GM23338 (cell line): ENCODE results near the gene SORCS2. TPM values are rescaled to one million over a fixed set of nuclear protein-coding genes. Genes with fewer than 3 reads are reported as not detected.

Experiments used
- ATAC-seq: fragments of 200-7000 bp; cut with Tn5 transposase; 3 replicates; pipeline ENCODE4 v1.9.1; 2020
- DNase-seq: peaks from one replicate; pipeline ENCODE4 v3.0.0-alpha.2; 2015; ENCODE audit warnings: low spot score
- H2AFZ ChIP-seq: fragments of 200-600 bp; sonication (generic); 2 replicates; pipeline ENCODE4 v1.8.0; 2016; ENCODE audit warnings: antibody characterized with exemption, mild to moderate bottlenecking, moderate library complexity
- H3F3A ChIP-seq: fragments of 200-600 bp; sonication (generic); replicated peaks from 2 replicates; pipeline ENCODE4 v1.8.0; 2017; ENCODE audit warnings: antibody characterized with exemption, mixed run types, low read depth
- H3K27ac ChIP-seq: fragments of 200-600 bp; sonication (generic); 2 replicates; pipeline ENCODE4 v1.6.1; 2016; ENCODE audit warnings: low read depth
- H3K27me3 ChIP-seq: fragments of 200-600 bp; sonication (generic); 2 replicates; pipeline ENCODE4 v1.8.0; 2016; ENCODE audit warnings: mild to moderate bottlenecking, mixed run types, moderate library complexity; ENCODE audit not compliant: insufficient read depth
- H3K36me3 ChIP-seq: fragments of 200-600 bp; sonication (generic); 2 replicates; pipeline ENCODE4 v1.8.0; 2016; ENCODE audit warnings: mild to moderate bottlenecking; ENCODE audit not compliant: insufficient read depth
- H3K4me1 ChIP-seq: fragments of 200-600 bp; sonication (generic); 2 replicates; pipeline ENCODE4 v1.8.0; 2016; ENCODE audit warnings: mild to moderate bottlenecking, moderate library complexity; ENCODE audit not compliant: insufficient read depth
- H3K4me2 ChIP-seq: fragments of 200-600 bp; sonication (generic); 2 replicates; pipeline ENCODE4 v1.7.1; 2017; ENCODE audit warnings: mixed run types
- H3K4me3 ChIP-seq: fragments of 200-600 bp; sonication (generic); 2 replicates; pipeline ENCODE4 v1.6.1; 2016; ENCODE audit warnings: mixed run types
- H3K79me2 ChIP-seq: fragments of 200-600 bp; sonication (generic); replicated peaks from 2 replicates; pipeline ENCODE4 v1.8.0; 2017; ENCODE audit warnings: mild to moderate bottlenecking; ENCODE audit not compliant: insufficient read depth
- H3K9me2 ChIP-seq: fragments of 200-600 bp; sonication (generic); 2 replicates; pipeline ENCODE4 v1.8.0; 2017; ENCODE audit not compliant: insufficient read depth
- H4K20me1 ChIP-seq: fragments of 200-600 bp; sonication (generic); replicated peaks from 2 replicates; pipeline ENCODE4 v1.8.0; 2017; ENCODE audit warnings: mild to moderate bottlenecking; ENCODE audit not compliant: insufficient read depth
- H3K27ac Mint-ChIP-seq: 2 replicates; pipeline ENCODE4 v1.8.0; 2020; ENCODE audit warnings: inconsistent platforms, mild to moderate bottlenecking, moderate library complexity, mixed read lengths
- H3K27me3 Mint-ChIP-seq: 3 replicates; pipeline ENCODE4 v1.8.0; 2022; ENCODE audit warnings: low read depth, mild to moderate bottlenecking, moderate library complexity, mixed read lengths, inconsistent platforms; ENCODE audit not compliant: insufficient read depth, poor library complexity
- H3K36me3 Mint-ChIP-seq: 3 replicates; pipeline ENCODE4 v1.8.0; 2021; ENCODE audit warnings: low read depth, mild to moderate bottlenecking, inconsistent platforms, moderate library complexity, mixed read lengths
- H3K4me1 Mint-ChIP-seq: 3 replicates; pipeline ENCODE4 v1.8.0; 2020; ENCODE audit warnings: mild to moderate bottlenecking, inconsistent platforms, mixed read lengths
- H3K4me3 Mint-ChIP-seq: 3 replicates; pipeline ENCODE4 v1.8.0; 2021; ENCODE audit warnings: moderate library complexity, mild to moderate bottlenecking, inconsistent platforms, mixed read lengths
- H3K9me3 Mint-ChIP-seq: 3 replicates; pipeline ENCODE4 v1.8.0; 2020; ENCODE audit warnings: moderate library complexity, mild to moderate bottlenecking, inconsistent platforms, mixed read lengths
- CREB1 ChIP-seq: fragments of 250-450 bp; sonication (Bioruptor Pico); IDR thresholded peaks from 2 replicates; pipeline ENCODE4 v1.5.0; 2020; ENCODE audit warnings: low read depth, mild to moderate bottlenecking, moderate library complexity
- EZH2 ChIP-seq: fragments of 200-600 bp; sonication (generic); IDR thresholded peaks from one replicate; pipeline ENCODE4 v1.8.0; 2017; ENCODE audit warnings: antibody characterized with exemption, mild to moderate bottlenecking, low read depth; ENCODE audit not compliant: unreplicated experiment
- EZH2phosphoT487 ChIP-seq: fragments of 200-600 bp; sonication (generic); IDR thresholded peaks from one replicate; pipeline ENCODE4 v1.8.1; 2018; ENCODE audit warnings: antibody characterized with exemption; ENCODE audit not compliant: unreplicated experiment
- JUNB ChIP-seq: IDR thresholded peaks from one replicate; pipeline ENCODE4 v1.6.1; 2016; ENCODE audit warnings: antibody characterized with exemption; ENCODE audit not compliant: unreplicated experiment
- NANOG ChIP-seq: IDR thresholded peaks from 2 replicates; pipeline ENCODE4 v1.6.1; 2016; ENCODE audit warnings: antibody characterized with exemption, borderline replicate concordance
- POLR2AphosphoS5 ChIP-seq: IDR thresholded peaks from 2 replicates; pipeline ENCODE4 v1.6.1; 2016; ENCODE audit warnings: antibody characterized with exemption, low read depth
- STAT1 ChIP-seq: IDR thresholded peaks from one replicate; pipeline ENCODE4 v1.6.1; 2016; ENCODE audit warnings: antibody characterized with exemption; ENCODE audit not compliant: unreplicated experiment
- ZNF114 ChIP-seq: fragments of 250-450 bp; sonication (Bioruptor Pico); IDR thresholded peaks from 2 replicates; pipeline ENCODE4 v1.5.0; 2020; ENCODE audit warnings: mild to moderate bottlenecking, moderate library complexity
- ZNF331 ChIP-seq: fragments of 250-450 bp; sonication (Bioruptor Pico); IDR thresholded peaks from 2 replicates; pipeline ENCODE4 v1.5.0; 2020; ENCODE audit warnings: low read depth, mild to moderate bottlenecking, moderate library complexity
- polyA plus RNA-seq: library from polyadenylated mRNA; unstranded; fragments of >200 nt; fragmentation: Nextera tagmentation; extraction: Ambion mirVana; gene quantifications from 2 replicates; pipeline ENCODE4 v1.2.1, GENCODE V29; 2016
- total RNA-seq: library from RNA; depleted of rRNA; stranded (reverse); fragments of >200 nt; shearing (Covaris generic); gene quantifications from 2 replicates; pipeline ENCODE4 v1.2.3, GENCODE V29; 2014
- TF ChIP-seq, protein P1 (sequence below), 2 experiments: fragments of 200-600 bp in 1 of 2; sonication (generic) in 1 of 2; conservative IDR thresholded peaks; 2 replicates each; pipeline versions ENCODE4 v1.5.1 to v1.6.1; 2016 to 2017; ENCODE audit warnings: antibody characterized with exemption in 2 of 2, low read depth in 2 of 2, mild to moderate bottlenecking in 2 of 2, moderate library complexity in 1 of 2
- TF ChIP-seq, protein P2 (sequence below): fragments of 250-450 bp; sonication (Bioruptor Pico); IDR thresholded peaks from 2 replicates; pipeline ENCODE4 v1.5.0; 2020; ENCODE audit warnings: mild to moderate bottlenecking, moderate library complexity
- TF ChIP-seq, protein P3 (sequence below): IDR thresholded peaks from one replicate; pipeline ENCODE4 v1.6.1; 2018; ENCODE audit warnings: antibody characterized with exemption; ENCODE audit not compliant: unreplicated experiment
- TF ChIP-seq, protein P4 (sequence below): IDR thresholded peaks from 2 replicates; pipeline ENCODE4 v1.6.1; 2016; ENCODE audit warnings: antibody characterized with exemption

Gene SORCS2
- total and polyA plus RNA-seq, 2 experiments from 2014 or later = 0.47 to 2.4 TPM

DNA sequence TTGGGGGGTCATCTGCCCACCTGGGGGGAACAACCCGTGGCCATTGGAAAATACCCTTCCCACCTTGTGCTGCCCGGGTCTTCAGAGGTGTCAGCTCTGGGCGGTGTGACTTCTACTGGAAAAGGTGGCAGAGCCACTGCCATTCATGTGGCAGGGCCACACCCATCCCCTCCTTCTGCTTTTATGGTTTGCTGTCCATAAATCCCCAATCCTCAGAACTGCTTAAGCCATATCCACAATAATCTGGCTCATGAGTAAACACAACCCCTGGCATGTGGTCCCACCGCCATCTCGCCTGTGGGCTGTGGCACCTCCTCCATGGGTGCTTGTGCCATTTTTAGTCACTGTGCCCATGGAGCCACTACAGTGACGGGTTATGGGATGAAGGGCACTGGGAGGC, 20.6 kb downstream of the SORCS2 start:
- H3K27ac ChIP-seq = no peak overlapping the region
- no peak for DNase-seq
- ATAC-seq = no peak
- no peaks in the 10 kb centered on the region for H3K4me1 ChIP-seq
- Mint-ChIP-seq H3K9me3 (peaks cover 21% of the 10 kb centered on the region), H3K27me3 (peaks cover 15% of the 10 kb centered on the region), H3K27ac (no peak overlapping the region), H3K36me3 (peaks cover 4% of the 10 kb centered on the region), H3K4me3 (no peak overlapping the region), H3K4me1 (no peaks in the 10 kb centered on the region)
- no peak for TF ChIP-seq CREB1 (CRISPR knock-in tag)
- TF ChIP-seq EZH2 = no peak
- no peak for TF ChIP-seq ZNF331 (CRISPR knock-in tag)
- TF ChIP-seq EZH2phosphoT487 = no peak
- TF ChIP-seq, protein P1, sequence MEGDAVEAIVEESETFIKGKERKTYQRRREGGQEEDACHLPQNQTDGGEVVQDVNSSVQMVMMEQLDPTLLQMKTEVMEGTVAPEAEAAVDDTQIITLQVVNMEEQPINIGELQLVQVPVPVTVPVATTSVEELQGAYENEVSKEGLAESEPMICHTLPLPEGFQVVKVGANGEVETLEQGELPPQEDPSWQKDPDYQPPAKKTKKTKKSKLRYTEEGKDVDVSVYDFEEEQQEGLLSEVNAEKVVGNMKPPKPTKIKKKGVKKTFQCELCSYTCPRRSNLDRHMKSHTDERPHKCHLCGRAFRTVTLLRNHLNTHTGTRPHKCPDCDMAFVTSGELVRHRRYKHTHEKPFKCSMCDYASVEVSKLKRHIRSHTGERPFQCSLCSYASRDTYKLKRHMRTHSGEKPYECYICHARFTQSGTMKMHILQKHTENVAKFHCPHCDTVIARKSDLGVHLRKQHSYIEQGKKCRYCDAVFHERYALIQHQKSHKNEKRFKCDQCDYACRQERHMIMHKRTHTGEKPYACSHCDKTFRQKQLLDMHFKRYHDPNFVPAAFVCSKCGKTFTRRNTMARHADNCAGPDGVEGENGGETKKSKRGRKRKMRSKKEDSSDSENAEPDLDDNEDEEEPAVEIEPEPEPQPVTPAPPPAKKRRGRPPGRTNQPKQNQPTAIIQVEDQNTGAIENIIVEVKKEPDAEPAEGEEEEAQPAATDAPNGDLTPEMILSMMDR (conservative IDR thresholded peaks at IDR 0.05; ENCODE audit: low read depth in 2 of 2) = no peak
- TF ChIP-seq, protein P2, sequence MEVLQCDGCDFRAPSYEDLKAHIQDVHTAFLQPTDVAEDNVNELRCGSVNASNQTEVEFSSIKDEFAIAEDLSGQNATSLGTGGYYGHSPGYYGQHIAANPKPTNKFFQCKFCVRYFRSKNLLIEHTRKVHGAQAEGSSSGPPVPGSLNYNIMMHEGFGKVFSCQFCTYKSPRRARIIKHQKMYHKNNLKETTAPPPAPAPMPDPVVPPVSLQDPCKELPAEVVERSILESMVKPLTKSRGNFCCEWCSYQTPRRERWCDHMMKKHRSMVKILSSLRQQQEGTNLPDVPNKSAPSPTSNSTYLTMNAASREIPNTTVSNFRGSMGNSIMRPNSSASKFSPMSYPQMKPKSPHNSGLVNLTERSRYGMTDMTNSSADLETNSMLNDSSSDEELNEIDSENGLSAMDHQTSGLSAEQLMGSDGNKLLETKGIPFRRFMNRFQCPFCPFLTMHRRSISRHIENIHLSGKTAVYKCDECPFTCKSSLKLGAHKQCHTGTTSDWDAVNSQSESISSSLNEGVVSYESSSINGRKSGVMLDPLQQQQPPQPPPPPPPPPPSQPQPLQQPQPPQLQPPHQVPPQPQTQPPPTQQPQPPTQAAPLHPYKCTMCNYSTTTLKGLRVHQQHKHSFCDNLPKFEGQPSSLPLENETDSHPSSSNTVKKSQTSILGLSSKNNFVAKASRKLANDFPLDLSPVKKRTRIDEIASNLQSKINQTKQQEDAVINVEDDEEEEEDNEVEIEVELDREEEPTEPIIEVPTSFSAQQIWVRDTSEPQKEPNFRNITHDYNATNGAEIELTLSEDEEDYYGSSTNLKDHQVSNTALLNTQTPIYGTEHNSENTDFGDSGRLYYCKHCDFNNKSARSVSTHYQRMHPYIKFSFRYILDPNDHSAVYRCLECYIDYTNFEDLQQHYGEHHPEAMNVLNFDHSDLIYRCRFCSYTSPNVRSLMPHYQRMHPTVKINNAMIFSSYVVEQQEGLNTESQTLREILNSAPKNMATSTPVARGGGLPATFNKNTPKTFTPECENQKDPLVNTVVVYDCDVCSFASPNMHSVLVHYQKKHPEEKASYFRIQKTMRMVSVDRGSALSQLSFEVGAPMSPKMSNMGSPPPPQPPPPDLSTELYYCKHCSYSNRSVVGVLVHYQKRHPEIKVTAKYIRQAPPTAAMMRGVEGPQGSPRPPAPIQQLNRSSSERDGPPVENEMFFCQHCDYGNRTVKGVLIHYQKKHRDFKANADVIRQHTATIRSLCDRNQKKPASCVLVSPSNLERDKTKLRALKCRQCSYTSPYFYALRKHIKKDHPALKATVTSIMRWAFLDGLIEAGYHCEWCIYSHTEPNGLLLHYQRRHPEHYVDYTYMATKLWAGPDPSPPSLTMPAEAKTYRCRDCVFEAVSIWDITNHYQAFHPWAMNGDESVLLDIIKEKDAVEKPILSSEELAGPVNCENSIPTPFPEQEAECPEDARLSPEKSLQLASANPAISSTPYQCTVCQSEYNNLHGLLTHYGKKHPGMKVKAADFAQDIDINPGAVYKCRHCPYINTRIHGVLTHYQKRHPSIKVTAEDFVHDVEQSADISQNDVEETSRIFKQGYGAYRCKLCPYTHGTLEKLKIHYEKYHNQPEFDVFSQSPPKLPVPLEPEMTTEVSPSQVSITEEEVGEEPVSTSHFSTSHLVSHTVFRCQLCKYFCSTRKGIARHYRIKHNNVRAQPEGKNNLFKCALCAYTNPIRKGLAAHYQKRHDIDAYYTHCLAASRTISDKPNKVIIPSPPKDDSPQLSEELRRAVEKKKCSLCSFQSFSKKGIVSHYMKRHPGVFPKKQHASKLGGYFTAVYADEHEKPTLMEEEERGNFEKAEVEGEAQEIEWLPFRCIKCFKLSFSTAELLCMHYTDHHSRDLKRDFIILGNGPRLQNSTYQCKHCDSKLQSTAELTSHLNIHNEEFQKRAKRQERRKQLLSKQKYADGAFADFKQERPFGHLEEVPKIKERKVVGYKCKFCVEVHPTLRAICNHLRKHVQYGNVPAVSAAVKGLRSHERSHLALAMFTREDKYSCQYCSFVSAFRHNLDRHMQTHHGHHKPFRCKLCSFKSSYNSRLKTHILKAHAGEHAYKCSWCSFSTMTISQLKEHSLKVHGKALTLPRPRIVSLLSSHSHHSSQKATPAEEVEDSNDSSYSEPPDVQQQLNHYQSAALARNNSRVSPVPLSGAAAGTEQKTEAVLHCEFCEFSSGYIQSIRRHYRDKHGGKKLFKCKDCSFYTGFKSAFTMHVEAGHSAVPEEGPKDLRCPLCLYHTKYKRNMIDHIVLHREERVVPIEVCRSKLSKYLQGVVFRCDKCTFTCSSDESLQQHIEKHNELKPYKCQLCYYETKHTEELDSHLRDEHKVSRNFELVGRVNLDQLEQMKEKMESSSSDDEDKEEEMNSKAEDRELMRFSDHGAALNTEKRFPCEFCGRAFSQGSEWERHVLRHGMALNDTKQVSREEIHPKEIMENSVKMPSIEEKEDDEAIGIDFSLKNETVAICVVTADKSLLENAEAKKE = no peak
- no peak for TF ChIP-seq STAT1
- TF ChIP-seq, protein P3, sequence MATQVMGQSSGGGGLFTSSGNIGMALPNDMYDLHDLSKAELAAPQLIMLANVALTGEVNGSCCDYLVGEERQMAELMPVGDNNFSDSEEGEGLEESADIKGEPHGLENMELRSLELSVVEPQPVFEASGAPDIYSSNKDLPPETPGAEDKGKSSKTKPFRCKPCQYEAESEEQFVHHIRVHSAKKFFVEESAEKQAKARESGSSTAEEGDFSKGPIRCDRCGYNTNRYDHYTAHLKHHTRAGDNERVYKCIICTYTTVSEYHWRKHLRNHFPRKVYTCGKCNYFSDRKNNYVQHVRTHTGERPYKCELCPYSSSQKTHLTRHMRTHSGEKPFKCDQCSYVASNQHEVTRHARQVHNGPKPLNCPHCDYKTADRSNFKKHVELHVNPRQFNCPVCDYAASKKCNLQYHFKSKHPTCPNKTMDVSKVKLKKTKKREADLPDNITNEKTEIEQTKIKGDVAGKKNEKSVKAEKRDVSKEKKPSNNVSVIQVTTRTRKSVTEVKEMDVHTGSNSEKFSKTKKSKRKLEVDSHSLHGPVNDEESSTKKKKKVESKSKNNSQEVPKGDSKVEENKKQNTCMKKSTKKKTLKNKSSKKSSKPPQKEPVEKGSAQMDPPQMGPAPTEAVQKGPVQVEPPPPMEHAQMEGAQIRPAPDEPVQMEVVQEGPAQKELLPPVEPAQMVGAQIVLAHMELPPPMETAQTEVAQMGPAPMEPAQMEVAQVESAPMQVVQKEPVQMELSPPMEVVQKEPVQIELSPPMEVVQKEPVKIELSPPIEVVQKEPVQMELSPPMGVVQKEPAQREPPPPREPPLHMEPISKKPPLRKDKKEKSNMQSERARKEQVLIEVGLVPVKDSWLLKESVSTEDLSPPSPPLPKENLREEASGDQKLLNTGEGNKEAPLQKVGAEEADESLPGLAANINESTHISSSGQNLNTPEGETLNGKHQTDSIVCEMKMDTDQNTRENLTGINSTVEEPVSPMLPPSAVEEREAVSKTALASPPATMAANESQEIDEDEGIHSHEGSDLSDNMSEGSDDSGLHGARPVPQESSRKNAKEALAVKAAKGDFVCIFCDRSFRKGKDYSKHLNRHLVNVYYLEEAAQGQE = no peak
- no peak for TF ChIP-seq NANOG
- TF ChIP-seq, protein P4, sequence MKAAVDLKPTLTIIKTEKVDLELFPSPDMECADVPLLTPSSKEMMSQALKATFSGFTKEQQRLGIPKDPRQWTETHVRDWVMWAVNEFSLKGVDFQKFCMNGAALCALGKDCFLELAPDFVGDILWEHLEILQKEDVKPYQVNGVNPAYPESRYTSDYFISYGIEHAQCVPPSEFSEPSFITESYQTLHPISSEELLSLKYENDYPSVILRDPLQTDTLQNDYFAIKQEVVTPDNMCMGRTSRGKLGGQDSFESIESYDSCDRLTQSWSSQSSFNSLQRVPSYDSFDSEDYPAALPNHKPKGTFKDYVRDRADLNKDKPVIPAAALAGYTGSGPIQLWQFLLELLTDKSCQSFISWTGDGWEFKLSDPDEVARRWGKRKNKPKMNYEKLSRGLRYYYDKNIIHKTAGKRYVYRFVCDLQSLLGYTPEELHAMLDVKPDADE = no peak
- no peak for TF ChIP-seq ZNF114
- TF ChIP-seq JUNB = no peak
- TF ChIP-seq POLR2AphosphoS5 = no peak
- H4K20me1 ChIP-seq = no peaks in the 10 kb centered on the region
- H3K36me3 ChIP-seq = no peaks in the 10 kb centered on the region
- H3F3A ChIP-seq = no peaks in the 10 kb centered on the region
- H2AFZ ChIP-seq = no peak overlapping the region
- H3K79me2 ChIP-seq = no peaks in the 10 kb centered on the region
- H3K4me3 ChIP-seq = no peak overlapping the region
- H3K27me3 ChIP-seq = no peaks in the 10 kb centered on the region
- H3K4me2 ChIP-seq = no peak overlapping the region
- H3K9me2 ChIP-seq = no peaks in the 10 kb centered on the region
